H1 (cell line): ENCODE data around the gene ZSCAN25. TPM values are rescaled to one million over a fixed set of nuclear protein-coding genes. Genes with fewer than 3 reads are reported as not detected.

Experiments used
- CTCF ChIA-PET: fragments of 300-600 bp; sonication (Branson Sonifier 250); formaldehyde crosslinking; loops from one replicate; lab custom pipeline; 2021; ENCODE audit not compliant: partially characterized antibody; lab: Charles Lee
- POLR2A ChIA-PET: fragments of 300-600 bp; sonication (Branson Sonifier 250); formaldehyde crosslinking; loops from one replicate; lab custom pipeline; 2021; ENCODE audit warnings: inconsistent platforms; ENCODE audit not compliant: partially characterized antibody; lab: Charles Lee
- DNase-seq, 2 experiments: peaks; one replicate each; pipeline versions ENCODE4 v3.0.0 to v3.0.0-alpha.2; 2010 to 2022; ENCODE audit warnings: low spot score in 2 of 2, low read depth in 1 of 2, mixed read lengths in 1 of 2
- FAIRE-seq: peaks from 2 replicates; lab custom pipeline; 2011; peaks lifted over from hg19 to GRCh38; lab: Jason Lieb, UNC
- H2AFZ ChIP-seq: 2 replicates; pipeline ENCODE4 v1.8.1; 2012; ENCODE audit warnings: low read length, inconsistent platforms
- H2AK5ac ChIP-seq: 2 replicates; pipeline ENCODE4 v1.6.1; 2013; ENCODE audit warnings: low read depth, low read length
- H2BK120ac ChIP-seq: replicated peaks from 2 replicates; pipeline ENCODE3; 2013; ENCODE audit warnings: low read depth, low read length, inconsistent platforms
- H2BK12ac ChIP-seq: 2 replicates; pipeline ENCODE4 v1.6.1; 2013; ENCODE audit warnings: low read depth, low read length
- H2BK15ac ChIP-seq: 2 replicates; pipeline ENCODE4 v1.6.1; 2013; ENCODE audit warnings: low read length
- H2BK20ac ChIP-seq: 2 replicates; pipeline ENCODE4 v1.6.1; 2013; ENCODE audit warnings: low read length
- H2BK5ac ChIP-seq: 2 replicates; pipeline ENCODE4 v1.6.1; 2013; ENCODE audit warnings: low read depth, low read length
- H3K14ac ChIP-seq: 2 replicates; pipeline ENCODE4 v1.6.1; 2013; ENCODE audit warnings: inconsistent platforms; ENCODE audit not compliant: insufficient read length
- H3K18ac ChIP-seq: 2 replicates; pipeline ENCODE4 v1.6.1; 2013; ENCODE audit warnings: low read length; ENCODE audit errors: extremely low read depth
- H3K23ac ChIP-seq: 2 replicates; pipeline ENCODE4 v1.6.1; 2013; ENCODE audit warnings: inconsistent platforms; ENCODE audit not compliant: insufficient read length
- H3K23me2 ChIP-seq: 2 replicates; pipeline ENCODE4 v1.6.1; 2013; ENCODE audit warnings: low read depth, low read length
- H3K27ac ChIP-seq: 2 replicates; pipeline ENCODE4 v1.6.1; 2011; ENCODE audit warnings: low read depth, low read length, inconsistent platforms
- H3K27me3 ChIP-seq, 4 experiments: replicated peaks in 1 of 4; 1 replicate in 1 of 4; 2 replicates in 3 of 4; pipeline versions ENCODE4 v1.6.1 to v1.8.1; 2011 to 2013; ENCODE audit warnings: low read length in 3 of 4, mild to moderate bottlenecking in 3 of 4, inconsistent platforms in 2 of 4, mixed read lengths in 2 of 4, moderate library complexity in 1 of 4; ENCODE audit not compliant: control insufficient read depth in 3 of 4, insufficient read depth in 3 of 4; ENCODE audit errors: extremely low read depth in 1 of 4
- H3K36me3 ChIP-seq, 4 experiments: 2 replicates each; pipeline versions ENCODE4 v1.6.1 to v1.8.1; 2011 to 2013; ENCODE audit warnings: mild to moderate bottlenecking in 4 of 4, low read length in 3 of 4, moderate library complexity in 2 of 4, control low read depth in 1 of 4, inconsistent platforms in 1 of 4; ENCODE audit not compliant: insufficient read depth in 4 of 4, control insufficient read depth in 2 of 4
- H3K4ac ChIP-seq: replicated peaks from 2 replicates; pipeline ENCODE3; 2013; ENCODE audit warnings: low read length, low read depth, mixed read lengths, inconsistent platforms; ENCODE audit not compliant: insufficient read length
- H3K4me1 ChIP-seq, 4 experiments: replicated peaks in 1 of 4; 1 replicate in 1 of 4; 2 replicates in 3 of 4; pipeline versions ENCODE4 v1.6.1 to v1.8.1; 2011 to 2013; ENCODE audit warnings: low read length in 3 of 4, inconsistent platforms in 2 of 4, mixed read lengths in 1 of 4; ENCODE audit not compliant: insufficient read depth in 4 of 4, control insufficient read depth in 3 of 4
- H3K4me2 ChIP-seq, 2 experiments: 2 replicates each; pipeline versions ENCODE4 v1.6.1 to v1.8.1; 2011 to 2013; ENCODE audit warnings: low read depth in 2 of 2, low read length in 2 of 2, control low read depth in 1 of 2, inconsistent platforms in 1 of 2, mild to moderate bottlenecking in 1 of 2; ENCODE audit not compliant: insufficient read depth in 1 of 2
- H3K4me3 ChIP-seq, 4 experiments: fragments of 200-600, 300-600 bp in 1 of 4; sonication (generic), shearing (Covaris generic), sonication (Bioruptor Twin) in 1 of 4; 2 replicates each; pipeline versions ENCODE4 v1.5.1 to v1.8.1; 2011 to 2016; ENCODE audit warnings: low read length in 4 of 4, low read depth in 3 of 4, control low read depth in 2 of 4, inconsistent platforms in 2 of 4, mild to moderate bottlenecking in 2 of 4, mixed read lengths in 1 of 4, moderate library complexity in 1 of 4; ENCODE audit not compliant: insufficient read depth in 2 of 4; ENCODE audit errors: extremely low read depth in 1 of 4
- H3K56ac ChIP-seq: replicated peaks from 2 replicates; pipeline ENCODE3; 2013; ENCODE audit warnings: low read depth, mild to moderate bottlenecking, mixed read lengths, low read length, inconsistent platforms; ENCODE audit not compliant: insufficient read length
- H3K79me1 ChIP-seq: 2 replicates; pipeline ENCODE4 v1.6.1; 2013; ENCODE audit warnings: low read depth, low read length, control low read depth
- H3K79me2 ChIP-seq, 2 experiments: 2 replicates each; pipeline versions ENCODE4 v1.6.1 to v1.8.1; 2012 to 2013; ENCODE audit warnings: low read length in 2 of 2, mild to moderate bottlenecking in 2 of 2, inconsistent platforms in 1 of 2; ENCODE audit not compliant: insufficient read depth in 2 of 2, control insufficient read depth in 1 of 2
- H3K9ac ChIP-seq, 4 experiments: replicated peaks in 1 of 4; 1 replicate in 1 of 4; 2 replicates in 3 of 4; pipeline versions ENCODE4 v1.6.1 to v1.8.1; 2011 to 2013; ENCODE audit warnings: low read depth in 3 of 4, low read length in 3 of 4, control low read depth in 2 of 4, mild to moderate bottlenecking in 2 of 4, moderate library complexity in 2 of 4, inconsistent platforms in 1 of 4; ENCODE audit errors: extremely low read depth in 1 of 4
- H3K9me3 ChIP-seq, 2 experiments: 2 replicates each; pipeline versions ENCODE4 v1.6.1 to v1.8.1; 2012 to 2013; ENCODE audit warnings: mild to moderate bottlenecking in 2 of 2, moderate library complexity in 2 of 2, control low read depth in 1 of 2, inconsistent platforms in 1 of 2, low read depth in 1 of 2, low read length in 1 of 2, mixed read lengths in 1 of 2; ENCODE audit not compliant: insufficient read depth in 2 of 2
- H4K20me1 ChIP-seq, 2 experiments: replicated peaks in 1 of 2; 2 replicates each; pipeline versions ENCODE3 to v1.8.1; 2011 to 2013; ENCODE audit warnings: inconsistent platforms in 2 of 2, low read length in 2 of 2, mild to moderate bottlenecking in 1 of 2; ENCODE audit not compliant: insufficient read depth in 2 of 2, control insufficient read depth in 1 of 2
- H4K5ac ChIP-seq: 2 replicates; pipeline ENCODE4 v1.6.1; 2013; ENCODE audit warnings: low read length, low read depth, mixed read lengths, inconsistent platforms; ENCODE audit not compliant: insufficient read length
- H4K8ac ChIP-seq: 2 replicates; pipeline ENCODE4 v1.8.0; 2013; ENCODE audit warnings: mild to moderate bottlenecking, moderate library complexity, low read length, inconsistent platforms; ENCODE audit not compliant: insufficient read depth; ENCODE audit errors: extremely low read depth
- H4K91ac ChIP-seq: replicated peaks from 2 replicates; pipeline ENCODE3; 2013; ENCODE audit warnings: low read length, mixed read lengths, inconsistent platforms; ENCODE audit not compliant: insufficient read length
- RBBP5 ChIP-seq: IDR thresholded peaks from 2 replicates; pipeline ENCODE4 v1.7.1; 2012; ENCODE audit warnings: low read depth, mild to moderate bottlenecking, inconsistent platforms, low read length, moderate library complexity, borderline replicate concordance
- WGBS, 2 experiments: shearing (Covaris generic) in 1 of 2; methylation state at CpG; one replicate each; pipeline versions ENCODE4 v1.1.6 to v1.1.7; 2013 to 2015; ENCODE audit warnings: low lambda C conversion rate in 2 of 2, mixed read lengths in 2 of 2, inconsistent platforms in 1 of 2, low coverage in 1 of 2, missing lambda C conversion rate in 1 of 2; ENCODE audit not compliant: insufficient replicate concordance in 2 of 2, insufficient coverage in 1 of 2, insufficient read length in 1 of 2; ENCODE audit errors: extremely low coverage in 1 of 2, missing lambda C conversion rate in 1 of 2; 5-methylcytosine and 5-hydroxymethylcytosine counted together
- polyA plus RNA-seq, 7 experiments: library from polyadenylated mRNA; depleted of rRNA in 3 of 7; stranded (reverse) in 5 of 7; unstranded in 2 of 7; fragments of >200 nt in 5 of 7; fragments of 200-250 nt in 2 of 7; gene quantifications; 1 replicate in 5 of 7; 2 replicates in 1 of 7; 4 replicates in 1 of 7; pipeline versions ENCODE4 v1.2.1 to v1.2.3, GENCODE V29; 2011 to 2013; ENCODE audit warnings: missing spikeins in 2 of 7, mixed read lengths in 2 of 7
- total RNA-seq: library from RNA; stranded (reverse); fragmentation: NEBNext Ultra II Directional; extraction: Animal tissue kit (Norgen Biotek cat#: 25700); gene quantifications from 2 replicates; pipeline ENCODE4 v1.2.1, GENCODE V29; 2021

ZSCAN25 gene
- total and polyA plus RNA-seq, 2 of the 8 experiments (the other 6 are each of a cell fraction or from before 2014, with no cell fraction given), result 10.1 to 18.6 TPM

DNA sequence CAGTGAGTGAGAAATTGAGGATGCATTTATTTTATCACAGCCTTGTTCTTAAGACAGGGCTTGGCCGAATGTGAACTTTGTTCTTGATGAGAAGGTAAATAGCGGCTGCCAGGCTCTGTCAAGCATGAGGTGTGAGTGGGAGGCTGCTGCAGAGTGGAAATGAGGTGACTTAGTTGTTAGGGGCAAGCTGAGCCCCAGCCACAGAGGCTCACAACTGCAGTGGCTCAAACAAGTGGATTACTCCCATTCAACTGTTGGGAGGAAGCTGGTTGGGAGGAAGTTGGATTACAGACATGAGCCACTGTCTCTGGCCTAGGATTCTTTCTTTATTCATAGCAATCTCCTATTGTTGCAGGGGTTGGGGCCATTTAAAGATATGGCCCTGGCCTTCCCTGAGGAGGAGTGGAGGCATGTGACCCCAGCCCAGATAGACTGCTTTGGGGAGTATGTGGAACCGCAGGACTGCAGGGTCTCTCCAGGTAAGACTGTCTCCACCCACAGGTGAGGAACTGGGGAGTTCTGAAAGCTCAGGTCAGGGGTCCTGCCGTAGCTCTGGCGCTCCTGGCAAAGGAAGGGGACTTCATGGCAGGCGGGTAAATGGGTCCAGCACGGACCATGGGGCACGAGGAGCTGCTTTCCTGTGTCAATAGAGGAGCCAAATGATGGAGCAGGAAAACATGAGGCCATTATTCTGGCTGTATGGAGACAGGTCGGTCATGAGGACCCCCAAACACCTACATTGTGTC is 7.1 kb downstream of the ZSCAN25 start:
- H3K79me2 ChIP-seq, result no peaks in the 10 kb centered on the region
- no peak overlapping the region for H3K56ac ChIP-seq
- no peaks in the 10 kb centered on the region; the same call in 1 of the 2 replicates for H3K79me1 ChIP-seq
- no peak overlapping the region for H3K9ac ChIP-seq
- 92% methylated on average over 9 of the region's 9 CpGs; no CpG with 5 or more reads in 1 of the 2 experiments for WGBS, 2 experiments
- no peak overlapping the region for H3K18ac ChIP-seq
- H3K4ac ChIP-seq, result no peak overlapping the region
- POLR2A ChIA-PET, result interaction anchor here (0.9 kb wide), 1 partner anchor 14 kb away, joined by 3 read pairs; no protein-coding TSS in a partner anchor
- no peak overlapping the region for H2AK5ac ChIP-seq
- peaks cover 0 to 5% of the 10 kb centered on the region in 2 experiments for H4K20me1 ChIP-seq
- H2BK12ac ChIP-seq, result no peak overlapping the region
- H3K4me2 ChIP-seq, result no peak overlapping the region
- H2BK20ac ChIP-seq, result no peak overlapping the region
- H4K5ac ChIP-seq, result no peak overlapping the region
- no peak overlapping the region for H4K91ac ChIP-seq
- no peak overlapping the region for H3K23ac ChIP-seq
- peaks cover 31 to 80% (median 68%) of the 10 kb centered on the region in 4 experiments for H3K36me3 ChIP-seq
- no peak overlapping the region for H2BK5ac ChIP-seq
- no peak overlapping the region for H4K8ac ChIP-seq
- CTCF ChIA-PET, result interaction anchor here (0.9 to 1.0 kb wide), 2 partner anchors 9 to 10 kb away, joined by 3 read pairs; no protein-coding TSS in a partner anchor
- no peak overlapping the region for H2AFZ ChIP-seq
- no peaks in the 10 kb centered on the region for H3K23me2 ChIP-seq
- DNase-seq (no peak), FAIRE-seq (no peak)
- H3K27me3 ChIP-seq, result no peaks in the 10 kb centered on the region
- H3K4me3 ChIP-seq, result no peak overlapping the region
- no peak overlapping the region for H2BK15ac ChIP-seq
- H2BK120ac ChIP-seq, result no peak overlapping the region
- peaks cover 2 to 8% (median 5%) of the 10 kb centered on the region in 4 experiments for H3K4me1 ChIP-seq
- no peak overlapping the region for H3K14ac ChIP-seq
- no peaks in the 10 kb centered on the region for H3K9me3 ChIP-seq
- H3K27ac ChIP-seq, result no peak overlapping the region
- TF ChIP-seq RBBP5, result no peak
